ENCODE results near the gene CDR2. TPM values are rescaled to one million over a fixed set of nuclear protein-coding genes. Genes with fewer than 3 reads are reported as not detected.
A peak's percentile ranks its signal among the peaks of the same experiment; 100 is the strongest.

CDR2 gene
- total and polyA plus RNA-seq, 2 of the 13 experiments (the other 11 are each of a cell fraction or from before 2014, with no cell fraction given): 59.0 to 78.9 TPM

DNA sequence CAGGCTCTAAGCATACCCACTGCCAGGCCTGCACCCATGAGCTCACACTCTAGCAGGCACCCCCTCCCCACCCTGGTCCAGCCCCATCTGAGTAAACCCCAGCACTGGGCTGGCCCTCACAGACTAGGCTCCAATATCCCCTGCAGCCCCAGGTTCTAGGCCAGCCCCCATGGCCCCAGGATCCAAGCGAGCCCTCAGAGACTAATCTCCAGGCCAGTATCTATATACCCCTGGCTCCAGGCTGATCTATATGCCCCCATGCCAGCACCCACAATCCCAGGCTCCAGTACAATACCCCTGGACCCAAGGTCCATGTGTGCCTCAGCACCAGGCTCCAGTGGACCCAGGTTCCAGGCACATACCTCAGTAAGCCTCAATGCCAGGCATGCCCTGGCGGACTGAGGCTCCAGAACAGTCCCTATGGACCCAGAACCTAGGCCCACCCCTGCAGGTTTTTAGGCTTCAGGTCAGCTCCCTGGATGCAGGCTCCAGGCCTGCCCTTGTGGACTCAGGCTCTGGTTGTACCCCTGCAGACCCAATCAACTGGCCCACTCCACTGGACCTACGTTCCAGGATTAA is 38.7 kb downstream of the CDR2 start (continued):
- peak; percentile 65; the same call in 1 of the 2 replicates for TF ChIP-seq ZNF274 (CRISPR knock-in tag; IDR thresholded peaks at IDR 0.05)
- no peak for TF ChIP-seq ZNF20 (CRISPR knock-in tag; IDR thresholded peaks at IDR 0.05)
- TF ChIP-seq HNRNPL (IDR thresholded peaks at IDR 0.05; ENCODE audit: low read depth, low read length): 0 out of 2 replicates have a peak, but pooled peaks have one; percentile 23
- TF ChIP-seq, protein P1, sequence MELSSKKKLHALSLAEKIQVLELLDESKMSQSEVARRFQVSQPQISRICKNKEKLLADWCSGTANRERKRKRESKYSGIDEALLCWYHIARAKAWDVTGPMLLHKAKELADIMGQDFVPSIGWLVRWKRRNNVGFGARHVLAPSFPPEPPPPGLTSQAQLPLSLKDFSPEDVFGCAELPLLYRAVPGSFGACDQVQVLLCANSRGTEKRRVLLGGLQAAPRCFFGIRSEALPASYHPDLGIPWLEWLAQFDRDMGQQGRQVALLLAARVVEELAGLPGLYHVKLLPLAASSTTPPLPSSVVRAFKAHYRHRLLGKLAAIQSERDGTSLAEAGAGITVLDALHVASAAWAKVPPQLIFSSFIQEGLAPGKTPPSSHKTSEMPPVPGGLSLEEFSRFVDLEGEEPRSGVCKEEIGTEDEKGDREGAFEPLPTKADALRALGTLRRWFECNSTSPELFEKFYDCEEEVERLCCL (CRISPR knock-in tag; IDR thresholded peaks at IDR 0.05; ENCODE audit: borderline replicate concordance): no peak
- TF ChIP-seq, protein P2, sequence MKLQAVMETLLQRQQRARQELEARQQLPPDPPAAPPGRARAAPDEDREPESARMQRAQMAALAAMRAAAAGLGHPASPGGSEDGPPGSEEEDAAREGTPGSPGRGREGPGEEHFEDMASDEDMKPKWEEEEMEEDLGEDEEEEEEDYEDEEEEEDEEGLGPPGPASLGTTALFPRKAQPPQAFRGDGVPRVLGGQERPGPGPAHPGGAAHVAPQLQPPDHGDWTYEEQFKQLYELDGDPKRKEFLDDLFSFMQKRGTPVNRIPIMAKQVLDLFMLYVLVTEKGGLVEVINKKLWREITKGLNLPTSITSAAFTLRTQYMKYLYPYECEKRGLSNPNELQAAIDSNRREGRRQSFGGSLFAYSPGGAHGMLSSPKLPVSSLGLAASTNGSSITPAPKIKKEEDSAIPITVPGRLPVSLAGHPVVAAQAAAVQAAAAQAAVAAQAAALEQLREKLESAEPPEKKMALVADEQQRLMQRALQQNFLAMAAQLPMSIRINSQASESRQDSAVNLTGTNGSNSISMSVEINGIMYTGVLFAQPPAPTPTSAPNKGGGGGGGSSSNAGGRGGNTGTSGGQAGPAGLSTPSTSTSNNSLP (IDR thresholded peaks at IDR 0.05; ENCODE audit: low read depth, low read length): no peak
- TF ChIP-seq ZBTB4 (CRISPR knock-in tag; IDR thresholded peaks at IDR 0.05; ENCODE audit: borderline replicate concordance): no peak
- no peak for TF ChIP-seq ZNF570 (CRISPR knock-in tag; IDR thresholded peaks at IDR 0.05; ENCODE audit: borderline replicate concordance)
- TF ChIP-seq SMAD9 (CRISPR knock-in tag; IDR thresholded peaks at IDR 0.05): no peak
- TF ChIP-seq ZNF652 (CRISPR knock-in tag; IDR thresholded peaks at IDR 0.05; ENCODE audit: borderline replicate concordance, low read depth): no peak
- TF ChIP-seq, protein P3, sequence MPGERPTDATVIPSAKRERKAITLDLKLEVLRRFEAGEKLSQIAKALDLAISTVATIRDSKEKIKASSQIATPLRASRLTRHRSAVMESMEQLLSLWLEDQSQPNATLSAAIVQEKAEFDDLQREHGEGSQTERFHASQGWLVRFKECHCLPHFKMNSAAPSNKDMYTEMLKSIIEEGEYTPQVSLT (CRISPR knock-in tag; IDR thresholded peaks at IDR 0.05; ENCODE audit: borderline replicate concordance, low read depth): no peak
- TF ChIP-seq RBM22 (optimal IDR thresholded peaks at IDR 0.05; ENCODE audit: low read length): peak; percentile 96
- TF ChIP-seq, protein P4, sequence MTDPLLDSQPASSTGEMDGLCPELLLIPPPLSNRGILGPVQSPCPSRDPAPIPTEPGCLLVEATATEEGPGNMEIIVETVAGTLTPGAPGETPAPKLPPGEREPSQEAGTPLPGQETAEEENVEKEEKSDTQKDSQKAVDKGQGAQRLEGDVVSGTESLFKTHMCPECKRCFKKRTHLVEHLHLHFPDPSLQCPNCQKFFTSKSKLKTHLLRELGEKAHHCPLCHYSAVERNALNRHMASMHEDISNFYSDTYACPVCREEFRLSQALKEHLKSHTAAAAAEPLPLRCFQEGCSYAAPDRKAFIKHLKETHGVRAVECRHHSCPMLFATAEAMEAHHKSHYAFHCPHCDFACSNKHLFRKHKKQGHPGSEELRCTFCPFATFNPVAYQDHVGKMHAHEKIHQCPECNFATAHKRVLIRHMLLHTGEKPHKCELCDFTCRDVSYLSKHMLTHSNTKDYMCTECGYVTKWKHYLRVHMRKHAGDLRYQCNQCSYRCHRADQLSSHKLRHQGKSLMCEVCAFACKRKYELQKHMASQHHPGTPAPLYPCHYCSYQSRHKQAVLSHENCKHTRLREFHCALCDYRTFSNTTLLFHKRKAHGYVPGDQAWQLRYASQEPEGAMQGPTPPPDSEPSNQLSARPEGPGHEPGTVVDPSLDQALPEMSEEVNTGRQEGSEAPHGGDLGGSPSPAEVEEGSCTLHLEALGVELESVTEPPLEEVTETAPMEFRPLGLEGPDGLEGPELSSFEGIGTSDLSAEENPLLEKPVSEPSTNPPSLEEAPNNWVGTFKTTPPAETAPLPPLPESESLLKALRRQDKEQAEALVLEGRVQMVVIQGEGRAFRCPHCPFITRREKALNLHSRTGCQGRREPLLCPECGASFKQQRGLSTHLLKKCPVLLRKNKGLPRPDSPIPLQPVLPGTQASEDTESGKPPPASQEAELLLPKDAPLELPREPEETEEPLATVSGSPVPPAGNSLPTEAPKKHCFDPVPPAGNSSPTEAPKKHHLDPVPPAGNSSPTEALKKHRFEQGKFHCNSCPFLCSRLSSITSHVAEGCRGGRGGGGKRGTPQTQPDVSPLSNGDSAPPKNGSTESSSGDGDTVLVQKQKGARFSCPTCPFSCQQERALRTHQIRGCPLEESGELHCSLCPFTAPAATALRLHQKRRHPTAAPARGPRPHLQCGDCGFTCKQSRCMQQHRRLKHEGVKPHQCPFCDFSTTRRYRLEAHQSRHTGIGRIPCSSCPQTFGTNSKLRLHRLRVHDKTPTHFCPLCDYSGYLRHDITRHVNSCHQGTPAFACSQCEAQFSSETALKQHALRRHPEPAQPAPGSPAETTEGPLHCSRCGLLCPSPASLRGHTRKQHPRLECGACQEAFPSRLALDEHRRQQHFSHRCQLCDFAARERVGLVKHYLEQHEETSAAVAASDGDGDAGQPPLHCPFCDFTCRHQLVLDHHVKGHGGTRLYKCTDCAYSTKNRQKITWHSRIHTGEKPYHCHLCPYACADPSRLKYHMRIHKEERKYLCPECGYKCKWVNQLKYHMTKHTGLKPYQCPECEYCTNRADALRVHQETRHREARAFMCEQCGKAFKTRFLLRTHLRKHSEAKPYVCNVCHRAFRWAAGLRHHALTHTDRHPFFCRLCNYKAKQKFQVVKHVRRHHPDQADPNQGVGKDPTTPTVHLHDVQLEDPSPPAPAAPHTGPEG (CRISPR knock-in tag; IDR thresholded peaks at IDR 0.05): no peak
- no peak for TF ChIP-seq CCAR2 (optimal IDR thresholded peaks at IDR 0.05; ENCODE audit: low read depth, low read length)
- TF ChIP-seq ZNF883 (CRISPR knock-in tag; IDR thresholded peaks at IDR 0.05; ENCODE audit: not compliant biosample characterization): peak; percentile 81
- TF ChIP-seq WIZ (CRISPR knock-in tag; IDR thresholded peaks at IDR 0.05): no peak
- no peak for TF ChIP-seq ZNF333 (CRISPR knock-in tag; IDR thresholded peaks at IDR 0.05; ENCODE audit: borderline replicate concordance)

All from HepG2 (cell line).